Breast epithelium (tissue), 4 donors: Measurements from ENCODE around the gene CPAMD8. TPM values are rescaled to one million over a fixed set of nuclear protein-coding genes. Genes with fewer than 3 reads are reported as not detected.

Experiments used
- DNase-seq, 2 donors: peaks; one replicate each; pipeline ENCODE4 v3.0.0-alpha.2; 2019; ENCODE audit warnings: low spot score in 2 of 2
- H3K27ac ChIP-seq, 2 donors: fragments of 200-600 bp; sonication (generic) in 1 of 2; one replicate each; pipeline ENCODE4 v1.5.1; 2016 to 2019; ENCODE audit warnings: mild to moderate bottlenecking in 1 of 2
- H3K27me3 ChIP-seq, 2 donors: fragments of 200-600 bp; sonication (generic) in 1 of 2; one replicate each; pipeline versions ENCODE4 v1.5.1 to v1.6.0; 2017 to 2019; ENCODE audit warnings: control low read depth in 1 of 2, mild to moderate bottlenecking in 1 of 2
- H3K36me3 ChIP-seq: fragments of 200-600 bp; one replicate; pipeline ENCODE4 v1.5.1; 2019
- H3K4me1 ChIP-seq, 2 donors: fragments of 200-600 bp; sonication (generic); one replicate each; pipeline ENCODE4 v1.5.1; 2016 to 2019; ENCODE audit warnings: control low read depth in 1 of 2
- H3K4me3 ChIP-seq, 3 donors: fragments of 200-600 bp; sonication (generic); 1 replicate in 2 of 3; 2 replicates in 1 of 3; pipeline ENCODE4 v1.5.1; 2016 to 2019; ENCODE audit warnings: mild to moderate bottlenecking in 3 of 3, moderate library complexity in 2 of 3
- H3K9me3 ChIP-seq, 2 donors: fragments of 200-600 bp; sonication (generic) in 1 of 2; one replicate each; pipeline ENCODE4 v1.5.1; 2016 to 2019; ENCODE audit warnings: control low read depth in 1 of 2
- POLR2A ChIP-seq: fragments of 450-650 bp; IDR thresholded peaks from one replicate; pipeline ENCODE4 v1.6.1; 2016; ENCODE audit warnings: antibody characterized with exemption, mild to moderate bottlenecking, moderate library complexity
- POLR2AphosphoS5 ChIP-seq, 3 donors: sonication (generic); formaldehyde crosslinking; IDR thresholded peaks; one replicate each; pipeline ENCODE4 v1.6.1; 2017; ENCODE audit warnings: antibody characterized with exemption in 3 of 3
- intact Hi-C: fragments of 100-400 bp; cut with DNase I; formaldehyde crosslinking; loops from one replicate; pipeline ENCODE4 v1.15.1; 2023; ENCODE audit warnings: low total_unique reads
- total RNA-seq, 3 donors: library from RNA; depleted of rRNA; stranded (reverse); fragments of >200 nt; gene quantifications; one replicate each; pipeline ENCODE4 v1.1.0, GENCODE V29; 2016
- TF ChIP-seq, protein P1 (sequence below), 3 donors: fragments of 450-650 bp; IDR thresholded peaks; one replicate each; pipeline ENCODE4 v1.5.1; 2016 to 2017; ENCODE audit warnings: antibody characterized with exemption in 3 of 3, mild to moderate bottlenecking in 3 of 3, moderate library complexity in 3 of 3

The CPAMD8 gene
- total RNA-seq, 3 donors from 2014 or later, result 9.5 to 24.0 (median 20.2) TPM

DNA sequence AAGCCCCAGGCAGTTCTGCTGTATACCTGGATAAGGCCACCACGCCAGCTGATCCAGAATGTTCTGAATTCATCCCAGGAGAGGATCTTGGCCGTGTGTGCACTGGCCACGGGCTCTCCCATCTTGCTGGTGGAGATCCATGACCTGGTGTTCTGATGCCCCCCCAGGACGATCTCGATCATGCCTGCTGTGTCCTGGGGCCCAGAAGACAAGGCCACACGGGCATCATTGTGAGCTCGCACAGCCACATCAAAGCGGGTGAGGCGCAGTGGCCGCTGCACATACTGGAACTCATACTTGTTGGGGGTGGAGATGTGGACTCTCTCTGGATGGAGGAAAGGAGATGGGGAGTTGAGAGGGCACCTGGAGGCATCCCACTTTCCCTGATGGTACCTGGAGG, 97.7 kb downstream of the CPAMD8 start:
- intact Hi-C loops, result loop anchor here (2.0 kb wide), 1 partner anchor 72 kb away; no protein-coding TSS in a partner anchor
- no peaks in the 10 kb centered on the region for H3K4me1 ChIP-seq
- H3K9me3 ChIP-seq, result peaks cover 6% of the 10 kb centered on the region in 2 donors
- H3K36me3 ChIP-seq, result no peaks in the 10 kb centered on the region
- no peak for TF ChIP-seq POLR2AphosphoS5 (IDR thresholded peaks at IDR 0.05)
- TF ChIP-seq, protein P1, sequence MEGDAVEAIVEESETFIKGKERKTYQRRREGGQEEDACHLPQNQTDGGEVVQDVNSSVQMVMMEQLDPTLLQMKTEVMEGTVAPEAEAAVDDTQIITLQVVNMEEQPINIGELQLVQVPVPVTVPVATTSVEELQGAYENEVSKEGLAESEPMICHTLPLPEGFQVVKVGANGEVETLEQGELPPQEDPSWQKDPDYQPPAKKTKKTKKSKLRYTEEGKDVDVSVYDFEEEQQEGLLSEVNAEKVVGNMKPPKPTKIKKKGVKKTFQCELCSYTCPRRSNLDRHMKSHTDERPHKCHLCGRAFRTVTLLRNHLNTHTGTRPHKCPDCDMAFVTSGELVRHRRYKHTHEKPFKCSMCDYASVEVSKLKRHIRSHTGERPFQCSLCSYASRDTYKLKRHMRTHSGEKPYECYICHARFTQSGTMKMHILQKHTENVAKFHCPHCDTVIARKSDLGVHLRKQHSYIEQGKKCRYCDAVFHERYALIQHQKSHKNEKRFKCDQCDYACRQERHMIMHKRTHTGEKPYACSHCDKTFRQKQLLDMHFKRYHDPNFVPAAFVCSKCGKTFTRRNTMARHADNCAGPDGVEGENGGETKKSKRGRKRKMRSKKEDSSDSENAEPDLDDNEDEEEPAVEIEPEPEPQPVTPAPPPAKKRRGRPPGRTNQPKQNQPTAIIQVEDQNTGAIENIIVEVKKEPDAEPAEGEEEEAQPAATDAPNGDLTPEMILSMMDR (IDR thresholded peaks at IDR 0.05), result no peak
- TF ChIP-seq POLR2A, result no peak
- DNase-seq, result peak in 1 of 2 donors; percentile 17
- no peak overlapping the region for H3K4me3 ChIP-seq
- H3K27me3 ChIP-seq, result no peaks in the 10 kb centered on the region
- no peak overlapping the region for H3K27ac ChIP-seq

DNA sequence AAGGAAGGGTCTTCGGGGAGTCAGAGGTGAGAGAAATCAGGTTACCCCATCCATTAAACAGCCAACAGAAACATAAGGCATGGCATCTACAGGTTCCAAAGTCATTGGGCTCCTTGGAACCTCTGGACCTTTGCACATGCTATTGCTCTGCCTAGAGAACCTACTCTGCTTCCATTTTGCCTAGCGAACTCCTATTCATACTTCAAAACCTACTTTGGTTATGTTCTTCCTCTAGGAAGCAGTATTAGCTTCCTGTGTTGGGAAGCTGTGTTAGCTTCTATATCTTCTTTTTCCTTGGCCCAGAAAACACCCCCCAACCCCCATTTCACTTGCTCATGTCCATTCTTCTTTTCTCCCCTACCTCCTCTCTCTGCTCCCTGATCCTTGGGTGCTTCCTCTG, 98.3 kb downstream of the CPAMD8 start:
- H3K4me1 ChIP-seq, result no peaks in the 10 kb centered on the region
- H3K9me3 ChIP-seq, result peaks cover under 1 to 6% of the 10 kb centered on the region in 2 donors
- intact Hi-C loops, result loop anchor here (2.0 kb wide), 1 partner anchor 72 kb away; no protein-coding TSS in a partner anchor
- H3K27me3 ChIP-seq, result no peaks in the 10 kb centered on the region
- no peak overlapping the region for H3K4me3 ChIP-seq
- TF ChIP-seq POLR2AphosphoS5 (IDR thresholded peaks at IDR 0.05) (no peak), POLR2A (no peak)
- TF ChIP-seq, protein P1 (IDR thresholded peaks at IDR 0.05), result no peak
- H3K27ac ChIP-seq, result no peak overlapping the region
- no peak for DNase-seq
- no peaks in the 10 kb centered on the region for H3K36me3 ChIP-seq

DNA sequence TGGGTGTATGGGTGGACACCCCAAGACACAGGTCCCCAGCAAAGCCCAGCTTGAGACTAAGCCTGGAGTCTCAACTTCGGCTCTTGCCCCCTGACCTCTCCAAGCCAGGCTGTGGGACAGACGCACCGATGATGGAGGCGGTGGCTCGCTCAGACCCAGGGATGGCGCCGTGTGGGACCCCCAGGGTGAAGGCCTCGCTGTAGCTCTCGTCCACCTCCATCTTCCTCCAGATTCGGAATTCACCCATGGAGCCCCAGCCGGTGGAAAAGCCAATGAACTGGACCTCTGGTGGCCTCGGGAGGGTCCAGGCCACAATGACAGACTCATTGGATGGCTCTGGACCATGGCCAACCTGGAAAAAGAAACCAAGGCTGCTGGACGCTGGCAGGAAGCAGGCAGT, 98.7 kb downstream of the CPAMD8 start:
- intact Hi-C loops, result loop anchor here (2.0 kb wide), 1 partner anchor 73 kb away; no protein-coding TSS in a partner anchor
- TF ChIP-seq POLR2A (no peak), POLR2AphosphoS5 (IDR thresholded peaks at IDR 0.05) (no peak)
- TF ChIP-seq, protein P1 (IDR thresholded peaks at IDR 0.05), result no peak
- H3K27ac ChIP-seq, result no peak overlapping the region
- H3K9me3 ChIP-seq, result peaks cover 0 to 6% of the 10 kb centered on the region in 2 donors
- H3K4me3 ChIP-seq, result no peak overlapping the region
- no peaks in the 10 kb centered on the region for H3K27me3 ChIP-seq
- H3K36me3 ChIP-seq, result no peaks in the 10 kb centered on the region
- DNase-seq, result no peak
- no peaks in the 10 kb centered on the region for H3K4me1 ChIP-seq

DNA sequence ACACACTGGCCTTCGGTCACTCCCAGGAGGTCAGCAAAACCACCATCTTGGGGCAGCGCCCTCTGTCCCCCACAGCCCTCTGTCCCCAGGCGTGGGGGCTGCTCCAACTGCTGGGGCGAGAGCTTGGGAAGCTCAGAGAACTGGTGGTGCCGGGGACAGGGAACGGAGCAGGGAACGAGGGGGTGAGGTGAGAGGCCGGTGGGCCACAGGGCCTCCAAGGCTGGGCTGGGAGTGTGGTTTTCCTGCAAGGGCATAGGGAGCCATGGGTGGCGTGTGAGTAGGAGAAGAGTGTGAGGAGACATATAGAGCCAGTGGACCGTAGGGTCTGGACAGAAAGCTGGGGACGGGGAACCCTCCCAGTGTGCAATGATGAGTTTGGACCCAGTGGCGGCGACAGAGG, 103.7 kb downstream of the CPAMD8 start:
- no peaks in the 10 kb centered on the region for H3K36me3 ChIP-seq
- no peaks in the 10 kb centered on the region for H3K27me3 ChIP-seq
- no peaks in the 10 kb centered on the region for H3K4me1 ChIP-seq
- TF ChIP-seq POLR2A, result no peak
- TF ChIP-seq POLR2AphosphoS5 (IDR thresholded peaks at IDR 0.05), result no peak
- TF ChIP-seq, protein P1 (IDR thresholded peaks at IDR 0.05), result no peak
- no peak overlapping the region for H3K4me3 ChIP-seq
- peaks cover 4 to 18% of the 10 kb centered on the region in 2 donors for H3K9me3 ChIP-seq
- no peak overlapping the region for H3K27ac ChIP-seq
- DNase-seq, result no peak
- intact Hi-C loops, result no loop called here

DNA sequence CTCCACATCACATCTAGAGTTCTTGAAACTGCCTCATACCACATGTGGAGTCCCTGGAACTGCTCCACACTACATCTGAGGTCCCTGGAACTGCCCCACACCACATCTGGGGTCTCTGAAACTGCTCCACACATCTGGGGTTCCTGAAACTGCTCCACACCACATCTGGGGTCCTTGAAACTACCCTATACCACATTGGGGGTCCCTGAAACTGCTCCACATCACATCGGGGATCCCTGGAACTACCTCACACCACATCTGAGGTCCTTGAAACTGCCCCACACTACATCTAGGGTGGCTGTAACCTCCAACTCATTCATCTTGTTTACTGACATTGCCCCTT, 104.0 kb downstream of the CPAMD8 start:
- Histone ChIP-seq H3K27me3 (no peaks in the 10 kb centered on the region), H3K4me3 (no peak overlapping the region), H3K4me1 (no peaks in the 10 kb centered on the region), H3K36me3 (no peaks in the 10 kb centered on the region), H3K27ac (no peak overlapping the region), H3K9me3 (peaks cover 4 to 18% of the 10 kb centered on the region in 2 donors)
- TF ChIP-seq, protein P1 (IDR thresholded peaks at IDR 0.05), result no peak
- TF ChIP-seq POLR2A (no peak), POLR2AphosphoS5 (IDR thresholded peaks at IDR 0.05) (no peak)
- intact Hi-C loops, result no loop called here
- DNase-seq, result no peak
